GM12878 (cell line): ENCODE measurements around the gene PRRT1. TPM values are rescaled to one million over a fixed set of nuclear protein-coding genes. Genes with fewer than 3 reads are reported as not detected.

Experiments
- EGR1 ChIP-seq, 2 experiments: IDR thresholded peaks; 1 replicate in 1 of 2; 2 replicates in 1 of 2; pipeline ENCODE4 v1.6.1; 2011 to 2012; ENCODE audit warnings: low read depth in 2 of 2, low read length in 2 of 2, borderline replicate concordance in 1 of 2, mild to moderate bottlenecking in 1 of 2, moderate library complexity in 1 of 2
- MYC ChIP-seq: IDR thresholded peaks from 2 replicates; pipeline ENCODE4 v1.6.1; 2011; ENCODE audit warnings: mild to moderate bottlenecking, low read length, moderate library complexity, inconsistent platforms; ENCODE audit not compliant: insufficient read depth, insufficient replicate concordance, insufficient read length, severe bottlenecking
- NFYB ChIP-seq: IDR thresholded peaks from 2 replicates; pipeline ENCODE4 v1.6.1; 2011; ENCODE audit warnings: low read depth, mild to moderate bottlenecking, low read length, improper control_type of control experiment, moderate library complexity; ENCODE audit not compliant: insufficient read depth
- polyA plus RNA-seq, 11 experiments: library from polyadenylated mRNA; depleted of rRNA in 4 of 11; unstranded in 6 of 11; stranded (reverse) in 5 of 11; fragments of >200 nt; fragmentation: Nextera tagmentation in 4 of 11; fragmentation: Illumina TruSeq in 1 of 11; extraction: Ambion mirVana in 4 of 11; extraction: Trizol in 1 of 11; gene quantifications; 1 replicate in 1 of 11; 2 replicates in 10 of 11; pipeline versions ENCODE4 v1.2.1 to v1.2.3, GENCODE V29; 2011 to 2016; ENCODE audit warnings: inconsistent platforms in 2 of 11, missing spikeins in 2 of 11, low read depth in 1 of 11
- total RNA-seq, 4 experiments: library from RNA; depleted of rRNA in 3 of 4; stranded (reverse); fragments of >200 nt in 3 of 4; fragmentation: Illumina TruSeq in 1 of 4; extraction: Trizol in 1 of 4; gene quantifications; 2 replicates each; pipeline versions ENCODE4 v1.2.1 to v1.2.3, GENCODE V29; 2013 to 2021
- TF ChIP-seq, protein P1 (sequence below): IDR thresholded peaks from 2 replicates; pipeline ENCODE4 v1.6.1; 2012; ENCODE audit warnings: low read depth, low read length, improper control_type of control experiment
- TF ChIP-seq, protein P2 (sequence below): IDR thresholded peaks from 2 replicates; pipeline ENCODE4 v1.6.1; 2012; ENCODE audit warnings: low read depth, low read length, improper control_type of control experiment
- TF ChIP-seq, protein P3 (sequence below): fragments of 450-650 bp; IDR thresholded peaks from 2 replicates; pipeline ENCODE4 v1.6.1; 2017; ENCODE audit warnings: antibody characterized with exemption, mild to moderate bottlenecking, moderate library complexity

Gene PRRT1
- total and polyA plus RNA-seq, 10 of the 15 experiments (the other 5 are each of a cell fraction or from before 2014, with no cell fraction given), result 0.04 to 0.15 (median 0.10) TPM; not detected in 6

DNA sequence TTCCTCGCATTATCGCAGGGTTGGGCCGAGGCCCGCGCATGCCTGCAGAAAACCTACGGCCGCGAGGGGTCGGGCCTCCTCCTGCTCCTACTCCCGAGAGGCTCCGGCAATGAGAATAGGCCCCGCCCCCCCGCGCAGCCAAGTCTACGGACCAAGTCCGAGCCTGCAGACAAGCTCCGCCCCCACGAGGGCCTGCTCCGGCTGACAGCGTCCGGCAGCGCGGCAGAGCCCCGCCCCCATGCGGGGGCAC is 43.8 kb upstream of the PRRT1 start (continued):
- TF ChIP-seq, protein P1, sequence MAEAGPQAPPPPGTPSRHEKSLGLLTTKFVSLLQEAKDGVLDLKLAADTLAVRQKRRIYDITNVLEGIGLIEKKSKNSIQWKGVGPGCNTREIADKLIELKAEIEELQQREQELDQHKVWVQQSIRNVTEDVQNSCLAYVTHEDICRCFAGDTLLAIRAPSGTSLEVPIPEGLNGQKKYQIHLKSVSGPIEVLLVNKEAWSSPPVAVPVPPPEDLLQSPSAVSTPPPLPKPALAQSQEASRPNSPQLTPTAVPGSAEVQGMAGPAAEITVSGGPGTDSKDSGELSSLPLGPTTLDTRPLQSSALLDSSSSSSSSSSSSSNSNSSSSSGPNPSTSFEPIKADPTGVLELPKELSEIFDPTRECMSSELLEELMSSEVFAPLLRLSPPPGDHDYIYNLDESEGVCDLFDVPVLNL, result peak; percentile 73; the same call in 1 of the 2 replicates
- TF ChIP-seq NFYB (peak; percentile 78), EGR1 (IDR thresholded peaks at IDR 0.05; ENCODE audit: borderline replicate concordance in 1 of 2, low read depth in 2 of 2, low read length in 2 of 2) (peak in 1 of 2 experiments; percentile 98; a peak in 2 of 3 replicates), MYC (peak; percentile 56)
- TF ChIP-seq, protein P2, sequence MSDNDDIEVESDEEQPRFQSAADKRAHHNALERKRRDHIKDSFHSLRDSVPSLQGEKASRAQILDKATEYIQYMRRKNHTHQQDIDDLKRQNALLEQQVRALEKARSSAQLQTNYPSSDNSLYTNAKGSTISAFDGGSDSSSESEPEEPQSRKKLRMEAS, result 0 out of 2 replicates have a peak, but pooled peaks have one; percentile 85
- TF ChIP-seq, protein P3, sequence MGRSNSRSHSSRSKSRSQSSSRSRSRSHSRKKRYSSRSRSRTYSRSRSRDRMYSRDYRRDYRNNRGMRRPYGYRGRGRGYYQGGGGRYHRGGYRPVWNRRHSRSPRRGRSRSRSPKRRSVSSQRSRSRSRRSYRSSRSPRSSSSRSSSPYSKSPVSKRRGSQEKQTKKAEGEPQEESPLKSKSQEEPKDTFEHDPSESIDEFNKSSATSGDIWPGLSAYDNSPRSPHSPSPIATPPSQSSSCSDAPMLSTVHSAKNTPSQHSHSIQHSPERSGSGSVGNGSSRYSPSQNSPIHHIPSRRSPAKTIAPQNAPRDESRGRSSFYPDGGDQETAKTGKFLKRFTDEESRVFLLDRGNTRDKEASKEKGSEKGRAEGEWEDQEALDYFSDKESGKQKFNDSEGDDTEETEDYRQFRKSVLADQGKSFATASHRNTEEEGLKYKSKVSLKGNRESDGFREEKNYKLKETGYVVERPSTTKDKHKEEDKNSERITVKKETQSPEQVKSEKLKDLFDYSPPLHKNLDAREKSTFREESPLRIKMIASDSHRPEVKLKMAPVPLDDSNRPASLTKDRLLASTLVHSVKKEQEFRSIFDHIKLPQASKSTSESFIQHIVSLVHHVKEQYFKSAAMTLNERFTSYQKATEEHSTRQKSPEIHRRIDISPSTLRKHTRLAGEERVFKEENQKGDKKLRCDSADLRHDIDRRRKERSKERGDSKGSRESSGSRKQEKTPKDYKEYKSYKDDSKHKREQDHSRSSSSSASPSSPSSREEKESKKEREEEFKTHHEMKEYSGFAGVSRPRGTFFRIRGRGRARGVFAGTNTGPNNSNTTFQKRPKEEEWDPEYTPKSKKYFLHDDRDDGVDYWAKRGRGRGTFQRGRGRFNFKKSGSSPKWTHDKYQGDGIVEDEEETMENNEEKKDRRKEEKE, result no peak
